ENCODE measurements around the gene CCL22.
A peak's percentile ranks its signal among the peaks of the same experiment; 100 is the strongest.

Gene CCL22

GRCh38 chr16:57364143-57364542 lies 5.6 kb downstream of the CCL22 start:
- Histone ChIP-seq H3K4ac (ENCODE audit: low read length) (no peak overlapping the region), H2BK5ac (ENCODE audit: low read length) (no peak overlapping the region), H2BK15ac (ENCODE audit: low read length) (no peak overlapping the region), H2AFZ (ENCODE audit: low read length) (no peak overlapping the region), H3K14ac (ENCODE audit: low read length) (no peak overlapping the region), H2AK5ac (ENCODE audit: low read depth, low read length) (no peak overlapping the region), H2BK12ac (ENCODE audit: low read length) (no peak overlapping the region), H3K79me1 (ENCODE audit: low read depth, low read length) (peaks cover 1% of the 10 kb centered on the region), H3K9ac (ENCODE audit: low read depth, low read length, poor library complexity) (peak overlapping the region; percentile 21), H3K36me3 (replicated peaks in 1 of 2; ENCODE audit: control insufficient read depth in 2 of 2, insufficient read depth in 2 of 2, low read length in 2 of 2) (no peaks in the 10 kb centered on the region), H3K27me3 (ENCODE audit: control insufficient read depth in 3 of 3, insufficient read depth in 3 of 3, low read depth in 1 of 3, low read length in 3 of 3) (peaks cover 0 to 26% (median 0%) of the 10 kb centered on the region in 3 experiments), H4K91ac (ENCODE audit: low read depth, low read length, poor library complexity) (no peak overlapping the region), H3K4me3 (ENCODE audit: low read length in 2 of 2) (no peak overlapping the region), H3K18ac (ENCODE audit: low read length) (no peak overlapping the region), H3K4me1 (ENCODE audit: control insufficient read depth in 2 of 2, insufficient read depth in 1 of 2, low read depth in 1 of 2, low read length in 2 of 2) (no peaks in the 10 kb centered on the region), H3K4me2 (ENCODE audit: insufficient read depth, low read length, poor library complexity, severe bottlenecking) (no peak overlapping the region), H3K27ac (replicated peaks; ENCODE audit: low read length) (no peak overlapping the region), H2BK120ac (ENCODE audit: low read depth, low read length) (no peak overlapping the region), H3K9me3 (replicated peaks in 1 of 2; ENCODE audit: control insufficient read depth in 2 of 2, insufficient read depth in 1 of 2, low read depth in 1 of 2, low read length in 2 of 2) (no peaks in the 10 kb centered on the region), H3K23ac (ENCODE audit: low read depth, low read length, poor library complexity) (no peak overlapping the region), H4K8ac (ENCODE audit: low read depth, low read length) (no peak overlapping the region)
- WGBS, 2 donors (ENCODE audit: extremely low coverage in 2 of 2, insufficient read length in 2 of 2, insufficient replicate concordance in 1 of 2): no CpG with 5 or more reads among the region's 3 CpGs
- no peak for DNase-seq (ENCODE audit: low spot score)

- H3K9me3 ChIP-seq (replicated peaks in 1 of 2; ENCODE audit: control insufficient read depth in 2 of 2, insufficient read depth in 1 of 2, low read depth in 1 of 2, low read length in 2 of 2): no peaks in the 10 kb centered on the region
- H3K4me2 ChIP-seq (ENCODE audit: insufficient read depth, low read length, poor library complexity, severe bottlenecking): no peak overlapping the region
- peak overlapping the region; percentile 82 for H4K8ac ChIP-seq (ENCODE audit: low read depth, low read length)
- H3K4me3 ChIP-seq (ENCODE audit: low read length in 2 of 2): no peak overlapping the region
- no peak overlapping the region for H4K91ac ChIP-seq (ENCODE audit: low read depth, low read length, poor library complexity)
- H3K27me3 ChIP-seq (ENCODE audit: control insufficient read depth in 3 of 3, insufficient read depth in 3 of 3, low read depth in 1 of 3, low read length in 3 of 3): peaks cover 0 to 26% (median 0%) of the 10 kb centered on the region in 3 experiments
- peak overlapping the region; percentile 31 for H2BK120ac ChIP-seq (ENCODE audit: low read depth, low read length)
- no CpG with 5 or more reads among the region's 6 CpGs for WGBS, 2 donors (ENCODE audit: extremely low coverage in 2 of 2, insufficient read length in 2 of 2, insufficient replicate concordance in 1 of 2)
- no peak overlapping the region for H3K9ac ChIP-seq (ENCODE audit: low read depth, low read length, poor library complexity)
- H3K14ac ChIP-seq (ENCODE audit: low read length): no peak overlapping the region
- H3K4me1 ChIP-seq (ENCODE audit: control insufficient read depth in 2 of 2, insufficient read depth in 1 of 2, low read depth in 1 of 2, low read length in 2 of 2): peaks cover 2% of the 10 kb centered on the region in 2 donors
- no peak overlapping the region for H3K4ac ChIP-seq (ENCODE audit: low read length)
- peak overlapping the region; percentile 56 for H2AK5ac ChIP-seq (ENCODE audit: low read depth, low read length)
- H2AFZ ChIP-seq (ENCODE audit: low read length): no peak overlapping the region
- no peak for DNase-seq (ENCODE audit: low spot score)
- H2BK15ac ChIP-seq (ENCODE audit: low read length): peak overlapping the region; percentile 58
- H2BK12ac ChIP-seq (ENCODE audit: low read length): no peak overlapping the region
- H3K27ac ChIP-seq (replicated peaks; ENCODE audit: low read length): no peak overlapping the region
- H3K36me3 ChIP-seq (replicated peaks in 1 of 2; ENCODE audit: control insufficient read depth in 2 of 2, insufficient read depth in 2 of 2, low read length in 2 of 2): no peaks in the 10 kb centered on the region
- peak overlapping the region; percentile 35 for H3K18ac ChIP-seq (ENCODE audit: low read length)
- H2BK5ac ChIP-seq (ENCODE audit: low read length): no peak overlapping the region
- no peaks in the 10 kb centered on the region for H3K79me1 ChIP-seq (ENCODE audit: low read depth, low read length)
- H3K23ac ChIP-seq (ENCODE audit: low read depth, low read length, poor library complexity): no peak overlapping the region
Measured at GRCh38 chr16:57366544-57367040, 8.0 kb downstream of the CCL22 start.

- H2BK120ac ChIP-seq (ENCODE audit: low read depth, low read length): no peak overlapping the region
- peaks cover 0 to 25% (median 0%) of the 10 kb centered on the region in 3 experiments for H3K27me3 ChIP-seq (ENCODE audit: control insufficient read depth in 3 of 3, insufficient read depth in 3 of 3, low read depth in 1 of 3, low read length in 3 of 3)
- H3K79me1 ChIP-seq (ENCODE audit: low read depth, low read length): no peaks in the 10 kb centered on the region
- no peak overlapping the region for H3K14ac ChIP-seq (ENCODE audit: low read length)
- no peaks in the 10 kb centered on the region for H3K36me3 ChIP-seq (replicated peaks in 1 of 2; ENCODE audit: control insufficient read depth in 2 of 2, insufficient read depth in 2 of 2, low read length in 2 of 2)
- H2BK12ac ChIP-seq (ENCODE audit: low read length): no peak overlapping the region
- no peak overlapping the region for H2BK15ac ChIP-seq (ENCODE audit: low read length)
- H3K18ac ChIP-seq (ENCODE audit: low read length): no peak overlapping the region
- H3K4ac ChIP-seq (ENCODE audit: low read length): no peak overlapping the region
- H2AFZ ChIP-seq (ENCODE audit: low read length): no peak overlapping the region
- H3K27ac ChIP-seq (replicated peaks; ENCODE audit: low read length): no peak overlapping the region
- peaks cover 7% of the 10 kb centered on the region in 2 donors for H3K4me1 ChIP-seq (ENCODE audit: control insufficient read depth in 2 of 2, insufficient read depth in 1 of 2, low read depth in 1 of 2, low read length in 2 of 2)
- no peak overlapping the region for H4K91ac ChIP-seq (ENCODE audit: low read depth, low read length, poor library complexity)
- no peak overlapping the region for H3K4me3 ChIP-seq (ENCODE audit: low read length in 2 of 2)
- H3K9ac ChIP-seq (ENCODE audit: low read depth, low read length, poor library complexity): no peak overlapping the region
- no peak overlapping the region for H2BK5ac ChIP-seq (ENCODE audit: low read length)
- no peak overlapping the region for H4K8ac ChIP-seq (ENCODE audit: low read depth, low read length)
- no peaks in the 10 kb centered on the region for H3K9me3 ChIP-seq (replicated peaks in 1 of 2; ENCODE audit: control insufficient read depth in 2 of 2, insufficient read depth in 1 of 2, low read depth in 1 of 2, low read length in 2 of 2)
- DNase-seq (ENCODE audit: low spot score): no peak
- H3K23ac ChIP-seq (ENCODE audit: low read depth, low read length, poor library complexity): no peak overlapping the region
- no peak overlapping the region for H3K4me2 ChIP-seq (ENCODE audit: insufficient read depth, low read length, poor library complexity, severe bottlenecking)
- WGBS, 2 donors (ENCODE audit: extremely low coverage in 2 of 2, insufficient read length in 2 of 2, insufficient replicate concordance in 1 of 2): no CpG with 5 or more reads among the region's 7 CpGs
- H2AK5ac ChIP-seq (ENCODE audit: low read depth, low read length): no peak overlapping the region
Measured at GRCh38 chr16:57367116-57367752, 8.7 kb downstream of the CCL22 start.

GRCh38 chr16:57371494-57372371 lies 13.2 kb downstream of the CCL22 start:
- Histone ChIP-seq H2AK5ac (ENCODE audit: low read depth, low read length) (peak overlapping the region; percentile 30), H3K79me1 (ENCODE audit: low read depth, low read length) (no peaks in the 10 kb centered on the region), H2AFZ (ENCODE audit: low read length) (peak overlapping the region; percentile 97), H3K9ac (ENCODE audit: low read depth, low read length, poor library complexity) (no peak overlapping the region), H3K4me3 (ENCODE audit: low read length in 2 of 2) (peak overlapping the region in 1 of 2 donors; percentile 71), H4K8ac (ENCODE audit: low read depth, low read length) (no peak overlapping the region), H3K4me1 (ENCODE audit: control insufficient read depth in 2 of 2, insufficient read depth in 1 of 2, low read depth in 1 of 2, low read length in 2 of 2) (peaks cover 27 to 28% of the 10 kb centered on the region in 2 donors), H3K14ac (ENCODE audit: low read length) (no peak overlapping the region), H2BK120ac (ENCODE audit: low read depth, low read length) (peak overlapping the region; percentile 39), H3K36me3 (replicated peaks in 1 of 2; ENCODE audit: control insufficient read depth in 2 of 2, insufficient read depth in 2 of 2, low read length in 2 of 2) (no peaks in the 10 kb centered on the region), H2BK5ac (ENCODE audit: low read length) (no peak overlapping the region), H2BK15ac (ENCODE audit: low read length) (peak overlapping the region; percentile 61), H3K27me3 (ENCODE audit: control insufficient read depth in 3 of 3, insufficient read depth in 3 of 3, low read depth in 1 of 3, low read length in 3 of 3) (peaks cover 0 to 5% (median 0%) of the 10 kb centered on the region in 3 experiments), H2BK12ac (ENCODE audit: low read length) (peak overlapping the region; percentile 31), H3K4me2 (ENCODE audit: insufficient read depth, low read length, poor library complexity, severe bottlenecking) (peak overlapping the region; percentile 71), H3K4ac (ENCODE audit: low read length) (no peak overlapping the region), H3K27ac (replicated peaks; ENCODE audit: low read length) (peak overlapping the region; percentile 37), H4K91ac (ENCODE audit: low read depth, low read length, poor library complexity) (no peak overlapping the region), H3K9me3 (replicated peaks in 1 of 2; ENCODE audit: control insufficient read depth in 2 of 2, insufficient read depth in 1 of 2, low read depth in 1 of 2, low read length in 2 of 2) (no peaks in the 10 kb centered on the region), H3K18ac (ENCODE audit: low read length) (peak overlapping the region; percentile 62), H3K23ac (ENCODE audit: low read depth, low read length, poor library complexity) (no peak overlapping the region)
- DNase-seq (ENCODE audit: low spot score): peak; percentile 76
- no CpG with 5 or more reads among the region's 15 CpGs for WGBS, 2 donors (ENCODE audit: extremely low coverage in 2 of 2, insufficient read length in 2 of 2, insufficient replicate concordance in 1 of 2)
